A204.1 (cell line): ENCODE data around the gene PHOSPHO1.
"Not testable (repeated sequence)": the region's sequence is repeated elsewhere in the genome, so short reads cannot be mapped to it uniquely, and the experiment has no call there.

Experiments
- FAIRE-seq: peaks from 2 replicates; lab custom pipeline; 2012; peaks lifted over from hg19 to GRCh38; lab: Jason Lieb, UNC

The PHOSPHO1 gene

GRCh38 chr17:49191917-49192741 is 38.5 kb downstream of the PHOSPHO1 start:
- FAIRE-seq = no peak

DNA sequence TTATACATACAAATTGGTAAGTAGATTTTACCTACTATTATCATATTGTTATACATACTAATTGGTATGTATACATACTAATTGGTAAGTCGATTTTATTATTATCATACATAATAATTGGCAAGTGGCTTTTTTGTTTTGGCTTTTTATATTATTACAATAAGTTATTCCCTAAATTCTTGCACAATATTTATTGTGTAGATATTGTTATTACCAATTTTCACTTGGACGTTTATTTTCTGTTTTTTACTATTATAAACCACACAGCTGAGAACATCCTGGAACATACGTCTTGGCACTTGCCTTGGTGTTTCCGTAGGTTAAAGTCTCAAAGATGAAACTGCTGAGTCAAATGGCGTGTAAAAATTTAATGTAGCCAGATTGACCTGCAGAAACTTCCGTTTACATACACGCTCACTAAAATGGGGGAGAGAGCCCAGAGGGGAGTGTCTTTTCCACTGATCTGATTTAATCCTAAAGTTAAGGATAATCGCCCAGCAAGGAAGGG is 39.1 kb downstream of the PHOSPHO1 start:
- peak; percentile 80 for FAIRE-seq

- FAIRE-seq = no peak
These were observed 39.7 kb downstream of the PHOSPHO1 start for GRCh38 chr17:49190932-49191331.

DNA sequence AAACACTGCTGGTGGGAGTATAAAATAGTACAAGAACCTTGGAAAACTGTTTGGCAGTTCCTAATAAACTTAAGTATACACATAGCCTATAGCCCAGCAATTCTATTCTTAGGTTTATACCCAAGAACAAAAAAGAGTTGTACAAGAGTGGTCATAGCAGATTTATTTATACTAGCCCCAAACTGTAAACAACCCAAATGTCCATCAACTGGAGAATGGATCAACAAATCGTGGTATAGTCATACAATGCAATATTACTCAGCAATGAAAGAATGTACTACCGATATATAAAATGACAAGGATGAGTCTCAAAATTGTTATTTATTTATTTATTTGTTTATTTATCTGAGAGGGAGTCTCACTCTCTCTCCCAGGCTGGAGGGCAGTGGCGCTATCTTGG is 43.3 kb downstream of the PHOSPHO1 start:
- no peak for FAIRE-seq

DNA sequence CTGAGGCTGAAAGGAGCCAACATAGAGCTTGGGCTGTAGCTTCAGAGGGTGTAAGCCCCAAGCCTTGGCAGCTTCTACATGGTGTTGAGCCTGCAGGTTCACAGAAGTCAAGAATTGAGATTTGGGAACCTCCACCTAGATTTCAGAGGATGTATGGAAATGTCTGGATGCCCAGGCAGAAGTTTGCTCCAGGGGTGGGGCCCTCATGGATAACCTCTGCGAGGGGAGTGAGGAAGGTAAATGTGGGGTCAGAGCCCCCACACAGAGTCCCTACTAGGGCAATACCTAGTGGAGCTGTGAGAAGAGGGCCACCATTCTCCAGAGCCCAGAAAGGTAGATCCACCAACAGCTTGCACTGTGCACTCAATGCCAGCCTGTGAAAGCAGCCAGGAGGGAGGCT is 45.2 kb downstream of the PHOSPHO1 start:
- not testable (repeated sequence) for FAIRE-seq

GRCh38 chr17:49184522-49184921 is 46.1 kb downstream of the PHOSPHO1 start:
- FAIRE-seq = not testable (repeated sequence)

GRCh38 chr17:49183801-49184200 is 46.8 kb downstream of the PHOSPHO1 start:
- no peak for FAIRE-seq

DNA sequence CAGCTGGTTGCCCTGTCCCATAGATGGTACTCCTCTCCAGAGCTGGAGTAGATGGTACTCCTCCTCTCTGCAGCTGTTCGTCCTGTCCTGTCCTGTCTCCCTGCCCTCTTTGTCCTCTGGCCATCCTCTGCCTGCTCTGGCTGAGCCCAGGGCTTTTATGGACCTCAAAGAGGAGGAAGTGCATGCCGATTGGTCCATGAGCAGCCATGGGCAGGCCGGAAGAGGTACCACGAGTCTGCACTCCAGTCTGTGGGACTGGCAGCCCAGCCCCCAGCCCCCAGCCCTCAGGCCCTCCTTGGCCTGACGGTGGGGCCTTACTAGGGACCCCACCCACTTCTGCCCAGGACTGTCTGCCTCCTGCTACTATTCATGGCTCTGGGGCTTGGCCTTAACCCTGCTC is 47.2 kb downstream of the PHOSPHO1 start:
- FAIRE-seq = no peak

- no peak for FAIRE-seq
These were observed 49.5 kb downstream of the PHOSPHO1 start for GRCh38 chr17:49180998-49181635.

GRCh38 chr17:49180303-49180702 is 50.3 kb downstream of the PHOSPHO1 start:
- peak; percentile 66 for FAIRE-seq

DNA sequence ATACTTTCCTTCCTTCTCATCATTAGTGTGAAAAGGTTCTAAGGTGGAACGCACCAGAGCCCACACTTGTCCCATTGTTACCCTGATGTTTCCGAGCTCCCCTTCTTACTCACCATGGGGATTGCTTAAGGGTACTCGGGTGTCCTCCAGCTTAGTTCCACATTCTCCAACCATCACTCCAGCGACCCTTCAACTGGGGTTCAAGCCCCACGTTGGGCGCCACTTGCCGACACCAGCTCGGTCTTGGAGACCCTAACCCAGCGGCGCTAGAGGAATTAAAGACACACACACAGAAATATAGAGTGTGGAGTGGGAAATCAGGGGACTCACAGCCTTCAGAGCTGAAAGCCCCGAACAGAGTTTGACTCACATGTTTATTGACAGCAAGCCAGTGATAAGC is 54.6 kb downstream of the PHOSPHO1 start:
- FAIRE-seq = not testable (repeated sequence)
